HFF-Myc (cell line): Measurements from ENCODE around the gene PEX11G.

Experiments
- DNase-seq: peaks from one replicate; pipeline ENCODE4 v3.0.0-alpha.2; 2011; ENCODE audit warnings: low read depth; ENCODE audit errors: extremely low read depth
- H3K4me3 ChIP-seq: replicated peaks from 2 replicates; pipeline ENCODE4 v1.5.1; 2011; ENCODE audit warnings: low read depth, mild to moderate bottlenecking, control low read depth, low read length
- CTCF ChIP-seq: IDR thresholded peaks from 2 replicates; pipeline ENCODE4 v1.5.1; 2012; ENCODE audit warnings: mild to moderate bottlenecking, low read depth, low read length, control low read depth; ENCODE audit errors: missing control alignments

PEX11G gene

GRCh38 chr19:7480222-7480969, 8.4 kb downstream of the PEX11G start:
- no peak for DNase-seq
- TF ChIP-seq CTCF: no peak
- no peak overlapping the region for H3K4me3 ChIP-seq

GRCh38 chr19:7478843-7479227, 10.0 kb downstream of the PEX11G start:
- no peak for TF ChIP-seq CTCF
- DNase-seq: no peak
- H3K4me3 ChIP-seq: no peak overlapping the region

- no peak for DNase-seq
- H3K4me3 ChIP-seq: no peak overlapping the region
- TF ChIP-seq CTCF: no peak
These were observed 10.5 kb downstream of the PEX11G start for GRCh38 chr19:7478173-7478842.

- no peak for DNase-seq
These were observed 11.1 kb downstream of the PEX11G start for GRCh38 chr19:7477758-7478157.

GRCh38 chr19:7476777-7477494, 11.9 kb downstream of the PEX11G start:
- H3K4me3 ChIP-seq: no peak overlapping the region
- DNase-seq: no peak
- no peak for TF ChIP-seq CTCF

More at GRCh38 chr19:7477758-7478157, 11.1 kb downstream of the PEX11G start:
- no peak for TF ChIP-seq CTCF
- no peak overlapping the region for H3K4me3 ChIP-seq

GRCh38 chr19:7476241-7476640, 12.6 kb downstream of the PEX11G start:
- no peak for TF ChIP-seq CTCF
- H3K4me3 ChIP-seq: no peak overlapping the region
- no peak for DNase-seq
